COLO668 (cell line): ENCODE measurements around the gene UNC80.
"Not testable (repeated sequence)": the region's sequence is repeated elsewhere in the genome, so short reads cannot be mapped to it uniquely, and the experiment has no call there.

ENCODE experiments used
- DNase-seq: peaks from one replicate; lab custom pipeline; 2025; ENCODE audit not compliant: unreplicated experiment; lab: John Stamatoyannopoulos, UW

UNC80 gene, protein sequence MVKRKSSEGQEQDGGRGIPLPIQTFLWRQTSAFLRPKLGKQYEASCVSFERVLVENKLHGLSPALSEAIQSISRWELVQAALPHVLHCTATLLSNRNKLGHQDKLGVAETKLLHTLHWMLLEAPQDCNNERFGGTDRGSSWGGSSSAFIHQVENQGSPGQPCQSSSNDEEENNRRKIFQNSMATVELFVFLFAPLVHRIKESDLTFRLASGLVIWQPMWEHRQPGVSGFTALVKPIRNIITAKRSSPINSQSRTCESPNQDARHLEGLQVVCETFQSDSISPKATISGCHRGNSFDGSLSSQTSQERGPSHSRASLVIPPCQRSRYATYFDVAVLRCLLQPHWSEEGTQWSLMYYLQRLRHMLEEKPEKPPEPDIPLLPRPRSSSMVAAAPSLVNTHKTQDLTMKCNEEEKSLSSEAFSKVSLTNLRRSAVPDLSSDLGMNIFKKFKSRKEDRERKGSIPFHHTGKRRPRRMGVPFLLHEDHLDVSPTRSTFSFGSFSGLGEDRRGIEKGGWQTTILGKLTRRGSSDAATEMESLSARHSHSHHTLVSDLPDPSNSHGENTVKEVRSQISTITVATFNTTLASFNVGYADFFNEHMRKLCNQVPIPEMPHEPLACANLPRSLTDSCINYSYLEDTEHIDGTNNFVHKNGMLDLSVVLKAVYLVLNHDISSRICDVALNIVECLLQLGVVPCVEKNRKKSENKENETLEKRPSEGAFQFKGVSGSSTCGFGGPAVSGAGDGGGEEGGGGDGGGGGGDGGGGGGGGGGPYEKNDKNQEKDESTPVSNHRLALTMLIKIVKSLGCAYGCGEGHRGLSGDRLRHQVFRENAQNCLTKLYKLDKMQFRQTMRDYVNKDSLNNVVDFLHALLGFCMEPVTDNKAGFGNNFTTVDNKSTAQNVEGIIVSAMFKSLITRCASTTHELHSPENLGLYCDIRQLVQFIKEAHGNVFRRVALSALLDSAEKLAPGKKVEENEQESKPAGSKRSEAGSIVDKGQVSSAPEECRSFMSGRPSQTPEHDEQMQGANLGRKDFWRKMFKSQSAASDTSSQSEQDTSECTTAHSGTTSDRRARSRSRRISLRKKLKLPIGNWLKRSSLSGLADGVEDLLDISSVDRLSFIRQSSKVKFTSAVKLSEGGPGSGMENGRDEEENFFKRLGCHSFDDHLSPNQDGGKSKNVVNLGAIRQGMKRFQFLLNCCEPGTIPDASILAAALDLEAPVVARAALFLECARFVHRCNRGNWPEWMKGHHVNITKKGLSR (N-terminal part only)

GRCh38 chr2:209771474-209772289 lies at the start of gene UNC80:
Gene UNC80, plus strand, starts transcription at chr2:209771832. Its CDS starts 241 bp downstream, at chr2:209772073.
- DNase-seq = peak; percentile 77

GRCh38 chr2:209726311-209726710 lies 45.3 kb upstream of the UNC80 start:
- DNase-seq = no peak

GRCh38 chr2:209727077-209727476 lies 44.6 kb upstream of the UNC80 start:
- no peak for DNase-seq

GRCh38 chr2:209734805-209735204 lies 36.8 kb upstream of the UNC80 start:
- DNase-seq = no peak

GRCh38 chr2:209741953-209742352 lies 29.7 kb upstream of the UNC80 start:
- DNase-seq = no peak

- DNase-seq = no peak
These were observed 18.6 kb upstream of the UNC80 start for GRCh38 chr2:209753020-209753419.

GRCh38 chr2:209757163-209757562 lies 14.5 kb upstream of the UNC80 start:
- no peak for DNase-seq

DNA sequence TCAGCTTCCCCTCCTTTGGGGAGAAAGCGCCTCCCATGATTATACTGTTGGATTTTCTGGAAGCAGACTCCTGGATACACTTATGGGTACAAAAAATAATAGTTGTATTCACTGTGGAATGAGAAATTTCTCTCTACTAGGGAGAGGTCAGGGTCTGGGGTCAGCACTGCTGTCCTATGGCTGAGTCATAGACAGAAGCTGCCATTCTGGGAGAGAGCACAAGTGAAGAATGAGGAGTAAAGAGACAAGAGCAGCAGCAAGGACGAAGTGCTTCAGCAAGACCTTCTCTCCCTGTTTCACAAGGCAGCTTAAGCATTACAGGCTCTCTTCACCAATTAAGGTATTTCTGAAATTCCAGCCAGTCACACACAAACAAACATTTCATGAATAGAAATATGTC lies 10.1 kb upstream of the UNC80 start:
- DNase-seq = no peak

DNA sequence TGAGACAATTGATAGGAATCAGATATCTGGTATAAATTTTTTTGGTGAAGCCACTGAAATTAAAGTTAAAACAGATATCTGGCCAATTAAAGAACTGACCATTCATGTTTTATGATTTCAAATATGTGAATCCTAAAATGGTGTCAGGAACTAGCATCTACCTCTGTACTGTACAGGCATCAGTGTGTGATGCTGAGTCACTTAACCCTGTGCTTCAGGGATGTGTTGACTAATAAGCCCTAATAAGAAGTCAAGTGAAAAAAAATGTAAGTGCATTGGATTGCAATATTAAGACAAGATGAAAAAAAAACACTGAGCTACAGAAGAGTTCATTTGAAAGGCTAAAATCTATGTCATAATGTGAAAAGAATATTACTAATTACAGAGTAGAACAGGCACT lies 9.1 kb upstream of the UNC80 start:
- DNase-seq = no peak

GRCh38 chr2:209763106-209763505 lies 8.5 kb upstream of the UNC80 start:
- DNase-seq = no peak

- no peak for DNase-seq
These were observed 5.0 kb upstream of the UNC80 start for GRCh38 chr2:209766613-209767012.

- DNase-seq = no peak
These were observed 4.3 kb upstream of the UNC80 start for GRCh38 chr2:209767316-209767715.

DNA sequence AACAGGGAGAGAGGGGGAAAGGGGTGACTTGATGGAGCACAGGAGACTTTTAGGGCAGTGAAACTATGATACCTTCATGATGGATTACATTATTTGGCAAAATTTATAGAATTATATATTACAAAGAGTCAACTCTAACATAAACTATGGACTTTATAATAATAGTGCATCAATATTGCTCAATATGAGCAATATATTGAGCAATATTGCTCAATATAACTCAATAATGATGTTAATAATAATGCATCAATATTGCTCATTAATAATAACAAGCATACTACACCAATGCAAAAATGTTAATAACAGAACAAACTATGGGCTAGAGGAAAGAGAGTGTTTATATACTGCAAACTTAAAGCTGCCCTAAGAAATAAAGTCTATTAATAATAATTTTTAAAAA lies 3.1 kb upstream of the UNC80 start:
- DNase-seq = no peak

GRCh38 chr2:209772290-209772685 lies 656 bp downstream of the UNC80 start:
- DNase-seq = peak; percentile 49

DNA sequence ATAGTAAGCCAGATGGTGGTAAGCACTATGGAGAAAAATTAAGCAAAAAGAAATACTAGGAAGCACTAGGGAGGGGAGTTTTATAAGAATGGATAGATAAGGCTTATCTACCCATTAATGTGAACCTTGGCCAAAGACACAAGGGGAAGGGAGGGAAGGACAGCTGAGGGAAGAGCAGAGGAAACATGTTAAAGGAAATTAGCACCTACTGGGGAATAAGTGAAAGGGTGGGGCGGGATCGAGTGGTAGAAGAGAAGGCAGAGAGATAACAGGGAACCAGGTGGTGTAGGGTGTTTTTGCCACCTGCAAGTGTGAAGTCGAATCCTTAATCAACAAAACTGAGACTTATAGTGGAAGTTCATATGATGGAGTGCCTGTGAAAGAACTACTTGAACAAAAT lies 1.7 kb downstream of the UNC80 start:
- DNase-seq = peak; percentile 38

- DNase-seq = no peak
These were observed 15.8 kb downstream of the UNC80 start for GRCh38 chr2:209787416-209787815.

- DNase-seq = no peak
These were observed 17.3 kb downstream of the UNC80 start for GRCh38 chr2:209788925-209789324.

- DNase-seq = no peak
These were observed 18.6 kb downstream of the UNC80 start for GRCh38 chr2:209790066-209790728.

- DNase-seq = no peak
These were observed 19.5 kb downstream of the UNC80 start for GRCh38 chr2:209791151-209791550.

GRCh38 chr2:209795425-209795824 lies 23.8 kb downstream of the UNC80 start:
- not testable (repeated sequence) for DNase-seq
